Adrenal gland (tissue), 12 donors: Measurements from ENCODE around the gene DCTD. TPM values are rescaled to one million over a fixed set of nuclear protein-coding genes. Genes with fewer than 3 reads are reported as not detected.
A peak's percentile ranks its signal among the peaks of the same experiment; 100 is the strongest.

ENCODE experiments used
- DNase-seq, 7 donors: peaks; one replicate each; pipeline ENCODE4 v3.0.0-alpha.2; 2019 to 2020
- H3K27ac ChIP-seq, 5 donors: fragments of 200-600 bp; sonication (generic) in 4 of 5; 1 replicate in 3 of 5; 2 replicates in 2 of 5; pipeline versions ENCODE4 v1.5.1 to v1.8.0; 2016 to 2020; ENCODE audit warnings: mild to moderate bottlenecking in 1 of 5
- H3K27me3 ChIP-seq: fragments of 200-600 bp; 2 replicates; pipeline ENCODE4 v1.8.0; 2021
- H3K36me3 ChIP-seq, 2 donors: fragments of 200-600 bp; replicated peaks in 1 of 2; 1 replicate in 1 of 2; 2 replicates in 1 of 2; pipeline versions ENCODE4 v1.5.1 to v1.8.0; 2018 to 2022
- H3K4me1 ChIP-seq, 2 donors: fragments of 200-600 bp; replicated peaks in 1 of 2; 1 replicate in 1 of 2; 2 replicates in 1 of 2; pipeline versions ENCODE4 v1.5.1 to v1.8.0; 2018 to 2021
- H3K4me3 ChIP-seq, 4 donors: fragments of 200-600 bp; sonication (generic) in 3 of 4; one replicate each; pipeline ENCODE4 v1.5.1; 2016 to 2018
- H3K9me3 ChIP-seq, 3 donors: fragments of 200-600 bp; sonication (generic) in 1 of 3; replicated peaks in 1 of 3; 1 replicate in 2 of 3; 2 replicates in 1 of 3; pipeline versions ENCODE4 v1.5.1 to v1.8.0; 2016 to 2021
- CTCF ChIP-seq, 6 experiments: fragments of 450-650 bp in 4 of 6; fragments of 200-600 bp in 2 of 6; sonication (generic) in 1 of 6; IDR thresholded peaks; 1 replicate in 5 of 6; 2 replicates in 1 of 6; pipeline versions ENCODE4 v1.5.1 to v1.8.0; 2016 to 2021; ENCODE audit warnings: antibody characterized with exemption in 6 of 6, mild to moderate bottlenecking in 2 of 6, moderate library complexity in 1 of 6
- POLR2A ChIP-seq, 2 donors: fragments of 450-650 bp; IDR thresholded peaks; one replicate each; pipeline ENCODE4 v1.6.1; 2017; ENCODE audit warnings: antibody characterized with exemption in 2 of 2, mild to moderate bottlenecking in 2 of 2, moderate library complexity in 1 of 2
- WGBS, 4 donors: extraction: QIAGEN DNeasy Blood & Tissue Kit in 2 of 4; methylation state at CpG; one replicate each; pipeline versions ENCODE4 v1.1.5 to v1.1.7; 2013 to 2017; 5-methylcytosine and 5-hydroxymethylcytosine counted together
- intact Hi-C, 2 donors: fragments of 100-400 bp; cut with DNase I; formaldehyde crosslinking; loops; one replicate each; pipeline versions ENCODE4 v1.14.1 to v1.15.0; 2022 to 2023
- polyA plus RNA-seq, 3 donors: library from polyadenylated mRNA; stranded (reverse); fragments of 200-250 nt in 2 of 3; fragments of 350-450 nt in 1 of 3; fragmentation: Illumina TruSeq in 1 of 3; extraction: RNeasy Lipid Tissue Mini Kit (QIAGEN cat#74804) in 1 of 3; gene quantifications; one replicate each; pipeline ENCODE4 v1.2.3, GENCODE V29; 2013 to 2014
- total RNA-seq, 9 donors: library from RNA; depleted of rRNA in 4 of 9; stranded (reverse); fragments of >200 nt in 4 of 9; fragments of 120-200 nt in 1 of 9; fragmentation: NEBNext Ultra II Directional in 1 of 9; extraction: Animal tissue kit (Norgen Biotek cat#: 25700) in 1 of 9; gene quantifications; one replicate each; pipeline versions ENCODE4 v1.1.0 to v1.2.4, GENCODE V29; 2013 to 2023
- donor health status: healthy with polysubstance abuse.
- donor health status: Bipolar disorder and iron deficiency.
- donor health status: DM: yes; HTN: yes; CAD: no.
- donor health status: DM: no; HTN: no; CAD: no.
- donor health status: DM: no; HTN: no; CAD: no.
- donor health status: DM: yes; HTN: yes; CAD: no.

The DCTD gene
- total and polyA plus RNA-seq, 12 donors: 54.5 to 254 (median 126) TPM

GRCh38 chr4:182854466-182854865 lies 62.7 kb downstream of the DCTD start:
- H3K27ac ChIP-seq: no peak overlapping the region
- H3K36me3 ChIP-seq: no peaks in the 10 kb centered on the region
- no peaks in the 10 kb centered on the region for H3K27me3 ChIP-seq
- 55 to 65% (median 59%) methylated on average over 8 of the region's 8 CpGs for WGBS, 4 donors
- H3K9me3 ChIP-seq: no peaks in the 10 kb centered on the region
- no peak overlapping the region for H3K4me3 ChIP-seq
- TF ChIP-seq POLR2A (IDR thresholded peaks at IDR 0.05): no peak
- TF ChIP-seq CTCF (IDR thresholded peaks at IDR 0.05): no peak
- intact Hi-C loops: no loop called here
- H3K4me1 ChIP-seq: no peaks in the 10 kb centered on the region
- peak in 2 of 7 donors; percentile 32 to 34 for DNase-seq

GRCh38 chr4:182853731-182854330 lies 63.4 kb downstream of the DCTD start:
- DNase-seq: no peak
- no peaks in the 10 kb centered on the region for H3K4me1 ChIP-seq
- H3K27ac ChIP-seq: no peak overlapping the region
- 94 to 96% (median 95%) methylated on average over 15 of the region's 15 CpGs for WGBS, 4 donors
- intact Hi-C loops: no loop called here
- H3K4me3 ChIP-seq: no peak overlapping the region
- no peaks in the 10 kb centered on the region for H3K36me3 ChIP-seq
- TF ChIP-seq POLR2A (IDR thresholded peaks at IDR 0.05): no peak
- no peak for TF ChIP-seq CTCF (IDR thresholded peaks at IDR 0.05)
- H3K9me3 ChIP-seq: no peaks in the 10 kb centered on the region
- no peaks in the 10 kb centered on the region for H3K27me3 ChIP-seq

GRCh38 chr4:182848685-182849084 lies 68.5 kb downstream of the DCTD start:
- no peak for DNase-seq
- WGBS, 4 donors: 87 to 94% (median 92%) methylated on average over 6 of the region's 6 CpGs
- H3K27ac ChIP-seq: no peak overlapping the region
- no peak for TF ChIP-seq POLR2A (IDR thresholded peaks at IDR 0.05)
- TF ChIP-seq CTCF (IDR thresholded peaks at IDR 0.05): no peak
- no peaks in the 10 kb centered on the region for H3K4me1 ChIP-seq
- H3K36me3 ChIP-seq: no peaks in the 10 kb centered on the region
- H3K4me3 ChIP-seq: no peak overlapping the region
- no peaks in the 10 kb centered on the region for H3K27me3 ChIP-seq
- intact Hi-C loops: no loop called here
- H3K9me3 ChIP-seq: no peaks in the 10 kb centered on the region

- intact Hi-C loops: no loop called here
- TF ChIP-seq CTCF (IDR thresholded peaks at IDR 0.05): no peak
- no peak for TF ChIP-seq POLR2A (IDR thresholded peaks at IDR 0.05)
- H3K27ac ChIP-seq: no peak overlapping the region
- DNase-seq: no peak
- no peaks in the 10 kb centered on the region for H3K4me1 ChIP-seq
- H3K36me3 ChIP-seq: no peaks in the 10 kb centered on the region
- H3K9me3 ChIP-seq: no peaks in the 10 kb centered on the region
- H3K4me3 ChIP-seq: no peak overlapping the region
- 91 to 97% (median 93%) methylated on average over 18 to 27 of the region's 27 CpGs for WGBS, 4 donors
- H3K27me3 ChIP-seq: no peaks in the 10 kb centered on the region
Observed at GRCh38 chr4:182847576-182848450, 69.4 kb downstream of the DCTD start.
